GM12874 (cell line): ENCODE measurements around the gene CCP110.
A peak's percentile ranks its signal among the peaks of the same experiment; 100 is the strongest.

Source experiments
- CTCF ChIP-seq: IDR thresholded peaks from 2 replicates; pipeline ENCODE4 v1.5.1; 2011; ENCODE audit warnings: low read depth, mild to moderate bottlenecking, control low read depth, low read length, moderate library complexity; ENCODE audit not compliant: insufficient read depth

The CCP110 gene

GRCh38 chr16:19578378-19578971, 54.7 kb downstream of the CCP110 start:
- TF ChIP-seq CTCF: no peak

- no peak for TF ChIP-seq CTCF
These were observed 58.5 kb downstream of the CCP110 start for GRCh38 chr16:19582050-19582831.

GRCh38 chr16:19583665-19584300, 60.0 kb downstream of the CCP110 start:
- TF ChIP-seq CTCF: peak; percentile 68; the same call in 1 of the 2 replicates

GRCh38 chr16:19588661-19589060, 64.9 kb downstream of the CCP110 start:
- TF ChIP-seq CTCF: no peak

GRCh38 chr16:19589106-19589505, 65.4 kb downstream of the CCP110 start:
- no peak for TF ChIP-seq CTCF

- no peak for TF ChIP-seq CTCF
These were observed 66.1 kb downstream of the CCP110 start for GRCh38 chr16:19589771-19590302.

- TF ChIP-seq CTCF: no peak
These were observed 71.5 kb downstream of the CCP110 start for GRCh38 chr16:19595043-19595767.
